Epithelial cell of prostate (primary cell): Measurements from ENCODE around the gene EPHA7.

Experiments used
- DNase-seq: peaks from one replicate; pipeline ENCODE4 v3.0.0-alpha.2; 2011; ENCODE audit warnings: low read depth, low spot score
- H3K27ac ChIP-seq: fragments of 450-650 bp; 2 replicates; pipeline ENCODE4 v1.5.1; 2017; ENCODE audit warnings: mild to moderate bottlenecking

EPHA7 gene

DNA sequence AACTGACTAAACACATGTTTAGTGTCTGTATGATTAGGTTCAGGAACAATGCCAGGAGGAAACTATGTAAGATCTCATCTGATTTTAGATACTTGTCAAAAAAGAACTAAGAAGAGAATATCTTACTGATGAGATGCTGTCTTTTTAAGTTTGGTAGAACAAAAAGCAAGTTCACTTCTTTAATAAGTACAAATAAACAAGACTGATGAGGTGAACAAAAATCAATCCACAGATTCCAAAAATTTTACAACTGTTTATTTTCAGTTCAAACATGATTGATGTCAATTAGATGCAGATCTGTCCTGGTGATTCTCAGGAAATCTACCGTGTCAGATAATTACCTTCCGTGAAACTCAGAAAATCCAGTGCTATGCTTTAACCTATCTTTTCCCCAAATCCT, 24.9 kb downstream of the EPHA7 start:
- H3K27ac ChIP-seq = no peak overlapping the region
- no peak for DNase-seq

DNA sequence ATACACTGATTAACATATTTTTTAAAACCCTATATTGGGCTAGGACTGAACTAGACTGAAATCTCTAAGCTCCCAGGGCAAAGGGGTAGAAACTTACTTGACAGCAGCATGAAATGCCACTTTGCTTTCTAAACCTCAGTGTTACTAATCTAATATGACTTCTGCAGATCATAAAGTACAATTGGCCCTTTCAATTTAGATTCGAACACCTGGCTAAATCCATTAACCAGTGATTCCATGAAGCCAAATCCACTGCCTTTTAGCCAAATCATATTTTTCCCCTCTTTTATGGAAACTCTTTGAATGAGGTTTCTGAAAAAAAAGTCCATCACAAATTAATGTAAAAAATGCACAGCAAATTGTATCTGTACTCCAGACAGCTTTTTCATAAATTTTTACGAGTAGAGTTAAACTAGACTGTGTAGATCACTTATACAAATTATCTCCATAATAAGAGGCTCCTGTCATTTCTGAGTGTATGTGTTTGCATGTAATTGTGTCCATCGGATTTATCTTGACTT, 25.7 kb downstream of the EPHA7 start:
- no peak for DNase-seq
- no peak overlapping the region for H3K27ac ChIP-seq

DNA sequence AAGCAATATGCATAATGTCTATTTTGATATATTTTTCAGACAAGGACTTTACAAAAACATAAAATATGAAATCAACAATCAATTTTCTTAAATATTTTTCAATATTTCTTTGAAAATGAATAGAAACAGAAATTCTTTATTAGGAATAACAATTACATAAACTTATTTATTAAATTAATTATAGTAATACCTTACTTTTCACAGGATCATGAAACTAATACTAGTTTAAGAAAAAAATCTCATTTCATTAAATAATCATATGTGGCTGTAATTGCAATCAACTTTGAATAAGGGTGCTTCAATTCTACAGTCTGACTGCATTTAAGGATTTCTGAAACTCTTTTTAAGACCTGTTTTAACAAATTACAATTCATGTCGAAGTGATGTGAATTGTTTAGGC, 26.6 kb downstream of the EPHA7 start:
- H3K27ac ChIP-seq = no peak overlapping the region
- DNase-seq = no peak

DNA sequence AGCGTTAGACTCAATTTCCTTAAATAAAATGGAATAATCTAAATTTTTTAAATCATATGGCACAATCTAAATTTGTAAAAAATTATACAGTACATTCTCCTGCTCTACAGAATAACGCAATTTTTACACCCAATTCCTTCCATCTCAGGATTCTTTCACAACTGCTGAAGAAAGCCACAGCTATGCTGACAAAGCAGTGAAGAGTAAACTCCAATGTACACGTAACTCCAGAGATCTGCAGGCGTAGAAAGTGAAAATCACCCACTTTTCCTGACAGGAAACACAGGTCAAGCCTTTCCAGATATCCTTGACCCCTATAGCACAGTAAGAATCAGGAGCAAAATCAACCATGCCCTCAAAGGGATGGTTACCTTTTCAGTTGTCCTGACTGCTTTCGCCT, 27.4 kb downstream of the EPHA7 start:
- no peak for DNase-seq
- no peak overlapping the region for H3K27ac ChIP-seq

DNA sequence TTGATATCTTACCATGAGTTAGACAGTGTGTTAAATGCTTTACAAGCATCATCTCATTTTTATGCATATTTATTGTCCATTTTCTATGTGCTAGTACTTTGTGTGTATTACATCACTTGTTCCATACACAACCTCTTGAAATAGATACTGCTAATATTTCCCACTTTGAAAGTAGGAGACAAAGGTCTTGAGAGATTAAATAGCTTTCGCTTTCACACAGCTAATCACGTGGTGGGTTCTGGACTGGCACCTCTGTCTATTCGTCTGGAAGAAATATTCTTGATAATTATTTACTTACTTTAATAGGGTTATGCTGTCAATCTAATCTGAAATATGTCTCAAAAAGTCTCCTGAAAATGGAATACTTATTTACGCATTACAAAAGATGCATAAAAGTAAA, 30.2 kb downstream of the EPHA7 start:
- no peak overlapping the region for H3K27ac ChIP-seq
- DNase-seq = no peak

DNA sequence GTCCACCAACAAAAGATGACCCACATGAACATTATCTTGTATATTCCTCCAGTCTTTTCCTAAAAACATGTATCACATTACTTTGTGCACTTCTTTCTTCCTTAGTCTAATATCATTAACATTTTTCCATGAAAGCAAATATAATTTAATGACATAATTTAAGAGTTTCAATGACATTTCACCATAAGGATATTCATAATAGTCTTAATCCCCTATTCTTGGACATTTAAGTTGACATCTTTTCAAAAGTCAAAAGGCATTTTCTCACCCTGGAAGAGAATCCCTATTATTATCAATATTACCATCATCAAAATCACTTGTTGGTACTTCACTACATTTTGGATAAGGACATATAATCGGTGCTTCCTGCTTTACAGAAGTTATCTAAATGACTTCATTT, 31.3 kb downstream of the EPHA7 start:
- no peak overlapping the region for H3K27ac ChIP-seq
- no peak for DNase-seq

DNA sequence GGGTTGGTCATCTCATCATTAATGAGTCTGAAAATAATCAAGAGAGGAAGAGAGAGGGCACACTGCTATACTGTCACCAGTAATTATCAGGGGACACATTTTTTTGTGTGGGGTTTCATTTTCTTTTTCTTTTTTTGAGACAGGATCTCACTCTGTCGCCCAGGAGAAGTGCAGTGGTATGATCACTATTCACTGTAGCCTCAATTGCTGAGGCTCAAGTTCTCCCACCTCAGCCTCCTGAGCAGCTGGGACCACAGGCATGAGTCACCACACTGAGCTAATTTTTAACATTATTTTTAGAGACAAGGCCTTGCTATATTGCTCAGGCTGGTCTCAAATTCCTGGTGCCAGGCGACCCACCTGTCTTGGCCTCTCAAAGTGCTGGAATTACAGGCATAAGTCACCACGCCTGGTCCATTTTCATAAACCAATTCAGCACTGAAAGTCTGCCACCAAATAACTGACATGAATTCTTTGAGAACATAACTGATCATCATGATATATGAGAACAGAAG, 43.3 kb downstream of the EPHA7 start:
- H3K27ac ChIP-seq = no peak overlapping the region
- no peak for DNase-seq

DNA sequence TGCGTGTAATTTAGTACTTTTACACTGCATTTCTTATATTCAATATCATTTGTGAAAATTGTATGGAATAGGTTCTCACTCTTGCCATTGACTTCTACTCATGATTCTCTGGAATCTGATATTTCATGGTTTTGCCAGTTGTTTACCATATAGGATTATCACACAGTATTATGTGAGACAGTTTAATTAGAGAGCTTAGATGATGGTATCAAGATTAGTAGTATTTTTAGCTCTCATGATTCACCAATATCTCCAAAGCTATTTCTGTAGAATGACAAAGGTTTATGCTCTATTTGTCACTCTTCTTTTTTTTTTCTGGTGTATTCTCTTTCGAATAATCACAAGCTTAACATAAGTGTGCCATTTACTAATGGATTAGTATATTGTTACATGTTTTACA, 45.9 kb downstream of the EPHA7 start:
- DNase-seq = no peak
- H3K27ac ChIP-seq = no peak overlapping the region

DNA sequence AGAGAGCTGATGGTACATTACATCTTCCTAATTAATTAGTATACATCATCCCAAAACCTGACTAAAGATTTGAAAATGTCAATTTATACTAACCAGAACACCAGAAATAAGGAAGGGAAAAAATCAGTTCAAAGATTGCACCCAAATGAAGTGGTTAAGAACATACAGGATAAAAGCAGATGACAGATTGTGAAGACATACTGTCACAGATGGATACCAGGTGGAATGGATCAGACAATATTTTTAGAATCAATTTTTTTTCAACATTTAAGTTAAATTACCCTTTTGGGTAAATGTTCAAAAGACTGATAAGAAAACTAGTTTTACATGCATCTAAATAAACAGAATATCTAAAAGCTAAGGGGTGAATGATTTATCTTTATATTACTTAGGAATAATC, 47.6 kb downstream of the EPHA7 start:
- DNase-seq = no peak
- H3K27ac ChIP-seq = no peak overlapping the region

DNA sequence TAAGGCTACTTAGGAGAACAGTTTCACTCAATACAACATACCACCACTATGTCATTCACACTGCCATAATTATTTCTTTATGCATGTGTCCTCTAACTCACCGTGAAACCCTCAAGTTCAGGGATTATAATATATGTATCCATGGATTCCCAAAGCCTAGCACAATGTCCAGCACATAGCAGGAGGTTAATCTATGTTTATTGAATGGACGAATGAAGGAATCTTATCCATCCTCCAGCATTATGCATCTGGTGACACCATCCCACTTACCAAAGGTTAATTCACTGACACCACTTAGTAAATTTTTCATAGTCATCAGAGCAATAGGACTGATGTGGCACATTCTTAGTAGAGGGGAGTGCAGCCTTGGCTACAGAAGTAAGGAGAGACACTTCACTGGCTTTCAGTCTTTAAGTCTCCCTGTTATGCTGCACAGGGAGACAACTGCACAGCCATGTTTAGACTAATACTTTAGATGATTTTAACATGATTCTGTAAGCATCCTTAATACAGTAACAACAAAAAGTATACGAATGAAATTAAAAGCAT, 49.7 kb downstream of the EPHA7 start:
- no peak overlapping the region for H3K27ac ChIP-seq
- DNase-seq = no peak

DNA sequence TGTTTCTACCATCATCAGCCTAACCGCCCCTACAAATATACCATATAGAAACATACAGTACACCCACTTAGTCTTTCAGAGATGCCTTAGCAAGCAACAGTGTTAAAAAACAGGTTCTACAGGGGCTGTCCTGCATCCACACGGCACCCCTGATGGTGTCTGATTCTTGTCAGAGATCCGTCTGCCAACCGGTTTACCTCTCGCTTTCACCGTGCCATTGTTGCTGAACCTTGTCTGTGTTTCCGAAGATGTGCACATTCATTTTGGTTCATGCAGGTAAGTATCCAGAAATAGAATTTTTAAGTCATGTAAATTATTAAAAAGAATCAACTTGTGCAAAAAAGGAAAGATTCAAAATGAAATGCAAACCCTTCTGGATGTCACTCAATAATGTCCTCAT, 52.9 kb downstream of the EPHA7 start:
- no peak for DNase-seq
- H3K27ac ChIP-seq = no peak overlapping the region

- H3K27ac ChIP-seq = no peak overlapping the region
- DNase-seq = no peak
These were observed 53.9 kb downstream of the EPHA7 start for GRCh38 chr6:93365445-93365844.

GRCh38 chr6:93358435-93358834, 60.9 kb downstream of the EPHA7 start:
- DNase-seq = no peak
- no peak overlapping the region for H3K27ac ChIP-seq

DNA sequence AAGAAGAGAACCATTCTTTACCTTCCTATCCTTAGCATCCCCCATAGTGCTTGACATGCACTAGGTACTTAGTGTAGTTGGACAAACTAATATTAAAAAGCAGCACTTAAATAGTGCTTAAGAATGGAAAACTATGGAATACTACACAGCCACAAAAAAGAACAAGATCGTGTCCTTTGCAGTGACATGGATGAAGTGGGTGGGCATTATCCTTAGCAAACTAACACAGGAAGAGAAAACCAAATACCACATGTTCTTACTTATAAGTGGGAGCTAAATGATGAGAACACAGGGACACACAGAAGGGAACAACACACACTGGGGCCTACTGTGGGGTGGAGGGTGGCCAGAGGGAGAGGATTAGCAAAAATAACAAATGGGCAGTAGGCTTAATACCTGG, 66.8 kb downstream of the EPHA7 start:
- no peak overlapping the region for H3K27ac ChIP-seq
- no peak for DNase-seq

DNA sequence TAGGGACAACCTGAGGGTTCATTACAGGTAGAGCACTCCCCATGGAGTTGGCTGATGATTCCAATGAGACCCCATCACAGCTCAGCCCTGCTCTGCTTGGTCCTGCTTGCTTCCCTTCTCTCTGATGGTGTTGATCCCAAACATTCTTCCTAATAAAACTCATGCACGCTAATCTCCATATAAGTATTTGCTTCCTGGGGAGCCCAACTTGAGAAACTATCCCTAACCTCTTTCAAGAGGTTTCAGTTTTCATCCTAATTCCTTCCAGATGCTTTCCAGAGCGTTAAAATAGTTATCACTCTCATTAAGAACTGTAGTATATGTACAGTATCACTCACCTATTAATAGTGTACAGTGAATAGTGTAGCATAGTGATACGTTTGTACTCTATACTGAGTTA, 68.1 kb downstream of the EPHA7 start:
- H3K27ac ChIP-seq = no peak overlapping the region
- no peak for DNase-seq

- H3K27ac ChIP-seq = no peak overlapping the region
- DNase-seq = no peak
These were observed 68.6 kb downstream of the EPHA7 start for GRCh38 chr6:93350774-93351173.

GRCh38 chr6:93344333-93344835, 75.0 kb downstream of the EPHA7 start:
- no peak for DNase-seq
- H3K27ac ChIP-seq = no peak overlapping the region

DNA sequence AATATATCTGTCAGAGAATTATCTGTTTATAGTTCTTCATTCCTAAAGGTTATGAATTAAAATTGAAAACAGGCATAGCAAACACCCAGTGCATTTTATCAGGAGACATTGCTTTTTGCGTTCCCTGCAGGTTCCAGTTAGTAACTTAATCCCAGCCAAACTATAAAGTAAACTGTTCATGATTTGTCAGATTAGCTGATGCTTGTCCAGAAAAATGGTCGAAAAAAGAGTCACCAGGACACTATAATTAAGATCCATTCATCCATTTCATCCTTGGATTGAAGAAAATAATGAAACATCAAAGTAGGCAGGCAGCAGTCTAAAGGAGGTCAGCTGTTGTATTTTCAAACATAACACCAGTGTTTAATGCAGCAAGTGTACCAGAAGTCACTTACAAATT, 75.9 kb downstream of the EPHA7 start:
- DNase-seq = no peak
- no peak overlapping the region for H3K27ac ChIP-seq

DNA sequence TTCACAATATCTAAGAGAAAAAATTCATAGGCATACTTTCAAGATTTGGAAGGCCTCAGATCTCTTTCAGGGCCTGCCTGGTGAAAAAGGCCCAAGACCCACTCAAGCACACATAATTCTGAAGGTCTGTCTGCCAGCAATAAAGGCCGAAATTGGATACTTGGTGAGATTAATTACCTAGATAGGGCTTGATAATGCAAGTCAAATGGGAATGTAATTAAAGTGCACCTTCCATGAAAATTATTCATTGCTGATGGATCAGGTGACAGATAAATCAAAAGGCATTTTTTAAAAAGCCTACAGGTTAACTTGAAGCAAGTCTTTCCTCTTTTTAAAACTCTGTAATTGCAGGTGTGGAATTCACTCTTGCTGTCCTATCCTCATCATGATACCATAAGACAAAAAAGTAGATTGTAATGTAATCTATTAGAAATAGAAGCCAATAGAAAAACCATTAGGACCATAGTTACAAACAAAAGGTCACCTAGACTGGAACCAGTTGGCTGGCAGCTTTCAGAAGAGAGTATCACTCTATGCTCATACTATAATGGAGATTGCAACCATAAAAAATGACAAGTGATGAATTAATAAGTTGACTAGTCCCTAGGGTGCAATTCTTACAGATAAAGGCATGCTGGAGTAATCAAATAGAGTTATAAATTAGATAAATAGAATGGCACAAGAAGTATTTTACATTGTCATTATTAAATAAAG, 77.3 kb downstream of the EPHA7 start:
- no peak for DNase-seq
- H3K27ac ChIP-seq = no peak overlapping the region

DNA sequence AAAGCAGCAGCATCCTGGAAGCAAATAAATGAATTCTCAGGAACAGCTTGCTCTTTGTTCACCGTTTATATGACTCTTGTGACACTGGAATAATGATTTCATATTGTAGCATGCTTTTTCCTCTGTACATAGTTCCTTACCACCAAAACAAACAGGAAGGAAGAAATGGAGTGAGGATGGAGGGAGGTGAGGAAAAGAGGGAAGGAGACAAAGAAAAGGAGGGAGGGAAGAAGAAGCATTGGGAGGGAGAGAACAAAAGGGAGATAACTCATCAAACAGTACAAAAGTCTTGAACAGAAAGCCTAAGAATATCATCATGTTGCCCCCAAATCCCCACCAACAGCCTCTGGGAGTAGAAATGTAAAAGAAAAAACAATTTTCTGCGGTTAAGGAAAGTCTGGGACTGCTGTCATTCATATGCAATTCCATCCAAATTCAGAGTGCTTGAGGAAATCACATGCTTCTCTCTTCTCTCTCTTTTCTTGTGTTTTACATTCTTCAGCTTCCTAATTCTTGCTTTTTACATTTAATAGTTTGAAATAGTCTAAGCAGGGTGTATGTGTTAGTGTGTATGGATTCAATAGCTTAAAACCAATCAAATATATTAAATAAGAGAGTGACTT, 81.5 kb downstream of the EPHA7 start:
- DNase-seq = no peak
- no peak overlapping the region for H3K27ac ChIP-seq

DNA sequence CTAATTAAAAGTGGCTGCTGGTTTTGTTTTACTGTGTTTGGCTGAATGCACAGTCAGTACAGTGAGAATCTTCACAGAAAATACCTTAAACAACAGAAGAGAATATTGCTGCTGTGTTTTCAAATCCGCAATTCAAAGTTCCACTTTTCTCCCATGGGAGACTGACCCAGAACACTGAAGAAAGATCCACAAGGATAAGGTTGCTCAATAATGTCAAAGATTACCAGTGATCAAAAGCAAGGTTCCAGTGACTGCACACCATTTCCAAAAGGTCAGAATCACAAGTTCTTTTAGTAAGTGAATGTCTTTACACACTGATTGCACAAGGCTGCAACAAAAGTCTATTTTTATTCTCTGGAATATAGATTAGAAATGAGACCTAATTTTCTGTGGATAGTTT, 82.3 kb downstream of the EPHA7 start:
- no peak for DNase-seq
- no peak overlapping the region for H3K27ac ChIP-seq
